ENCODE data around the gene OPCML.

The OPCML gene

GRCh38 chr11:133559382-133559781, 27.1 kb upstream of the OPCML start:
- Histone ChIP-seq H3K4me1 (ENCODE audit: control insufficient read depth, insufficient read depth, low read length) (no peaks in the 10 kb centered on the region), H3K9me3 (ENCODE audit: control insufficient read depth in 2 of 2, low read length in 2 of 2) (no peaks in the 10 kb centered on the region), H3K4me3 (ENCODE audit: low read length in 2 of 2) (no peak overlapping the region), H3K27me3 (ENCODE audit: control insufficient read depth in 1 of 2, insufficient read depth in 2 of 2, low read length in 2 of 2) (peaks cover 4 to 5% of the 10 kb centered on the region in 2 donors), H3K36me3 (ENCODE audit: control insufficient read depth in 2 of 2, insufficient read depth in 2 of 2, low read length in 2 of 2) (no peaks in the 10 kb centered on the region), H3K27ac (ENCODE audit: low read length) (no peak overlapping the region), H3K9ac (ENCODE audit: low read length in 2 of 2) (no peak overlapping the region)

- H3K4me3 ChIP-seq (ENCODE audit: low read length in 2 of 2): no peak overlapping the region
- peaks cover 0 to 3% of the 10 kb centered on the region in 2 donors for H3K9me3 ChIP-seq (ENCODE audit: control insufficient read depth in 2 of 2, low read length in 2 of 2)
- H3K27me3 ChIP-seq (ENCODE audit: control insufficient read depth in 1 of 2, insufficient read depth in 2 of 2, low read length in 2 of 2): peaks cover 2 to 5% of the 10 kb centered on the region in 2 donors
- no peaks in the 10 kb centered on the region for H3K36me3 ChIP-seq (ENCODE audit: control insufficient read depth in 2 of 2, insufficient read depth in 2 of 2, low read length in 2 of 2)
- H3K4me1 ChIP-seq (ENCODE audit: control insufficient read depth, insufficient read depth, low read length): no peaks in the 10 kb centered on the region
- H3K27ac ChIP-seq (ENCODE audit: low read length): no peak overlapping the region
- H3K9ac ChIP-seq (ENCODE audit: low read length in 2 of 2): no peak overlapping the region
These were observed 22.7 kb upstream of the OPCML start for GRCh38 chr11:133555034-133555433.

GRCh38 chr11:133553885-133554740, 21.8 kb upstream of the OPCML start:
- Histone ChIP-seq H3K36me3 (ENCODE audit: control insufficient read depth in 2 of 2, insufficient read depth in 2 of 2, low read length in 2 of 2) (no peaks in the 10 kb centered on the region), H3K4me3 (ENCODE audit: low read length in 2 of 2) (no peak overlapping the region), H3K4me1 (ENCODE audit: control insufficient read depth, insufficient read depth, low read length) (no peaks in the 10 kb centered on the region), H3K9me3 (ENCODE audit: control insufficient read depth in 2 of 2, low read length in 2 of 2) (peaks cover 0 to 3% of the 10 kb centered on the region in 2 donors), H3K27ac (ENCODE audit: low read length) (no peak overlapping the region), H3K9ac (ENCODE audit: low read length in 2 of 2) (no peak overlapping the region), H3K27me3 (ENCODE audit: control insufficient read depth in 1 of 2, insufficient read depth in 2 of 2, low read length in 2 of 2) (peaks cover 2 to 5% of the 10 kb centered on the region in 2 donors)

- Histone ChIP-seq H3K9ac (ENCODE audit: low read length in 2 of 2) (no peak overlapping the region), H3K4me1 (ENCODE audit: control insufficient read depth, insufficient read depth, low read length) (peaks cover 9% of the 10 kb centered on the region), H3K27me3 (ENCODE audit: control insufficient read depth in 1 of 2, insufficient read depth in 2 of 2, low read length in 2 of 2) (peaks cover 0 to 5% of the 10 kb centered on the region in 2 donors), H3K4me3 (ENCODE audit: low read length in 2 of 2) (no peak overlapping the region), H3K9me3 (ENCODE audit: control insufficient read depth in 2 of 2, low read length in 2 of 2) (peaks cover 0 to 3% of the 10 kb centered on the region in 2 donors), H3K36me3 (ENCODE audit: control insufficient read depth in 2 of 2, insufficient read depth in 2 of 2, low read length in 2 of 2) (no peaks in the 10 kb centered on the region), H3K27ac (ENCODE audit: low read length) (no peak overlapping the region)
These were observed 20.6 kb upstream of the OPCML start for GRCh38 chr11:133552938-133553337.

- Histone ChIP-seq H3K27me3 (ENCODE audit: control insufficient read depth in 1 of 2, insufficient read depth in 2 of 2, low read length in 2 of 2) (peaks cover 0 to 5% of the 10 kb centered on the region in 2 donors), H3K36me3 (ENCODE audit: control insufficient read depth in 2 of 2, insufficient read depth in 2 of 2, low read length in 2 of 2) (no peaks in the 10 kb centered on the region), H3K9ac (ENCODE audit: low read length in 2 of 2) (no peak overlapping the region), H3K9me3 (ENCODE audit: control insufficient read depth in 2 of 2, low read length in 2 of 2) (peaks cover 0 to 3% of the 10 kb centered on the region in 2 donors), H3K4me3 (ENCODE audit: low read length in 2 of 2) (no peak overlapping the region), H3K4me1 (ENCODE audit: control insufficient read depth, insufficient read depth, low read length) (peaks cover 16% of the 10 kb centered on the region), H3K27ac (ENCODE audit: low read length) (no peak overlapping the region)
These were observed 18.8 kb upstream of the OPCML start for GRCh38 chr11:133551064-133551463.

GRCh38 chr11:133549826-133550225, 17.5 kb upstream of the OPCML start:
- no peaks in the 10 kb centered on the region for H3K36me3 ChIP-seq (ENCODE audit: control insufficient read depth in 2 of 2, insufficient read depth in 2 of 2, low read length in 2 of 2)
- H3K9me3 ChIP-seq (ENCODE audit: control insufficient read depth in 2 of 2, low read length in 2 of 2): peaks cover 0 to 3% of the 10 kb centered on the region in 2 donors
- no peak overlapping the region for H3K9ac ChIP-seq (ENCODE audit: low read length in 2 of 2)
- H3K4me3 ChIP-seq (ENCODE audit: low read length in 2 of 2): no peak overlapping the region
- H3K27me3 ChIP-seq (ENCODE audit: control insufficient read depth in 1 of 2, insufficient read depth in 2 of 2, low read length in 2 of 2): peaks cover 0 to 4% of the 10 kb centered on the region in 2 donors
- no peak overlapping the region for H3K27ac ChIP-seq (ENCODE audit: low read length)
- peaks cover 16% of the 10 kb centered on the region for H3K4me1 ChIP-seq (ENCODE audit: control insufficient read depth, insufficient read depth, low read length)

GRCh38 chr11:133548641-133549040, 16.3 kb upstream of the OPCML start:
- peaks cover 0 to 3% of the 10 kb centered on the region in 2 donors for H3K9me3 ChIP-seq (ENCODE audit: control insufficient read depth in 2 of 2, low read length in 2 of 2)
- H3K36me3 ChIP-seq (ENCODE audit: control insufficient read depth in 2 of 2, insufficient read depth in 2 of 2, low read length in 2 of 2): no peaks in the 10 kb centered on the region
- H3K4me3 ChIP-seq (ENCODE audit: low read length in 2 of 2): no peak overlapping the region
- peaks cover 0 to 3% of the 10 kb centered on the region in 2 donors for H3K27me3 ChIP-seq (ENCODE audit: control insufficient read depth in 1 of 2, insufficient read depth in 2 of 2, low read length in 2 of 2)
- H3K4me1 ChIP-seq (ENCODE audit: control insufficient read depth, insufficient read depth, low read length): peaks cover 16% of the 10 kb centered on the region
- no peak overlapping the region for H3K27ac ChIP-seq (ENCODE audit: low read length)
- no peak overlapping the region for H3K9ac ChIP-seq (ENCODE audit: low read length in 2 of 2)

- H3K27ac ChIP-seq (ENCODE audit: low read length): no peak overlapping the region
- peaks cover 16% of the 10 kb centered on the region for H3K4me1 ChIP-seq (ENCODE audit: control insufficient read depth, insufficient read depth, low read length)
- H3K9ac ChIP-seq (ENCODE audit: low read length in 2 of 2): no peak overlapping the region
- H3K9me3 ChIP-seq (ENCODE audit: control insufficient read depth in 2 of 2, low read length in 2 of 2): peaks cover 0 to 3% of the 10 kb centered on the region in 2 donors
- peak overlapping the region in 1 of 2 donors; percentile 35 for H3K4me3 ChIP-seq (ENCODE audit: low read length in 2 of 2)
- peaks cover 0 to 3% of the 10 kb centered on the region in 2 donors for H3K27me3 ChIP-seq (ENCODE audit: control insufficient read depth in 1 of 2, insufficient read depth in 2 of 2, low read length in 2 of 2)
- no peaks in the 10 kb centered on the region for H3K36me3 ChIP-seq (ENCODE audit: control insufficient read depth in 2 of 2, insufficient read depth in 2 of 2, low read length in 2 of 2)
These were observed 15.7 kb upstream of the OPCML start for GRCh38 chr11:133547808-133548494.

- no peaks in the 10 kb centered on the region for H3K9me3 ChIP-seq (ENCODE audit: control insufficient read depth in 2 of 2, low read length in 2 of 2)
- H3K4me3 ChIP-seq (ENCODE audit: low read length in 2 of 2): no peak overlapping the region
- peaks cover 2 to 3% of the 10 kb centered on the region in 2 donors for H3K27me3 ChIP-seq (ENCODE audit: control insufficient read depth in 1 of 2, insufficient read depth in 2 of 2, low read length in 2 of 2)
- H3K9ac ChIP-seq (ENCODE audit: low read length in 2 of 2): no peak overlapping the region
- no peak overlapping the region for H3K27ac ChIP-seq (ENCODE audit: low read length)
- H3K4me1 ChIP-seq (ENCODE audit: control insufficient read depth, insufficient read depth, low read length): peaks cover 16% of the 10 kb centered on the region
- no peaks in the 10 kb centered on the region for H3K36me3 ChIP-seq (ENCODE audit: control insufficient read depth in 2 of 2, insufficient read depth in 2 of 2, low read length in 2 of 2)
These were observed 13.0 kb upstream of the OPCML start for GRCh38 chr11:133545199-133545803.

GRCh38 chr11:133541720-133542095, 9.4 kb upstream of the OPCML start:
- Histone ChIP-seq H3K27ac (ENCODE audit: low read length) (no peak overlapping the region), H3K4me1 (ENCODE audit: control insufficient read depth, insufficient read depth, low read length) (no peaks in the 10 kb centered on the region), H3K9ac (ENCODE audit: low read length in 2 of 2) (no peak overlapping the region), H3K9me3 (ENCODE audit: control insufficient read depth in 2 of 2, low read length in 2 of 2) (no peaks in the 10 kb centered on the region), H3K36me3 (ENCODE audit: control insufficient read depth in 2 of 2, insufficient read depth in 2 of 2, low read length in 2 of 2) (no peaks in the 10 kb centered on the region), H3K27me3 (ENCODE audit: control insufficient read depth in 1 of 2, insufficient read depth in 2 of 2, low read length in 2 of 2) (peaks cover 2 to 6% of the 10 kb centered on the region in 2 donors), H3K4me3 (ENCODE audit: low read length in 2 of 2) (no peak overlapping the region)

Measured in stomach smooth muscle (tissue), 2 donors.